GM19467 (cell line): Measurements from ENCODE around the gene CYP21A2.
"Not testable (repeated sequence)": the region's sequence is repeated elsewhere in the genome, so short reads cannot be mapped to it uniquely, and the experiment has no call there.

Experiments used
- ATAC-seq: cut with Tn5 transposase; IDR thresholded peaks from one replicate; pipeline ENCODE4 v1.9.1; 2021; ENCODE audit warnings: mild to moderate bottlenecking, moderate library complexity; ENCODE audit not compliant: unreplicated experiment

Gene CYP21A2

GRCh38 chr6:32052626-32053025 is 14.4 kb downstream of the CYP21A2 start:
- not testable (repeated sequence) for ATAC-seq

- not testable (repeated sequence) for ATAC-seq
These were observed 15.1 kb downstream of the CYP21A2 start for GRCh38 chr6:32053314-32053713.

- ATAC-seq, result not testable (repeated sequence)
These were observed 17.5 kb downstream of the CYP21A2 start for GRCh38 chr6:32055756-32056155.

- ATAC-seq, result no peak
These were observed 18.0 kb downstream of the CYP21A2 start for GRCh38 chr6:32056254-32056653.

GRCh38 chr6:32057966-32058365 is 19.8 kb downstream of the CYP21A2 start:
- ATAC-seq, result no peak

- no peak for ATAC-seq
These were observed 20.3 kb downstream of the CYP21A2 start for GRCh38 chr6:32058511-32058963.

GRCh38 chr6:32060966-32061655 is 22.9 kb downstream of the CYP21A2 start:
- ATAC-seq, result no peak

GRCh38 chr6:32064706-32065105 is 26.5 kb downstream of the CYP21A2 start:
- ATAC-seq, result no peak

GRCh38 chr6:32067521-32067920 is 29.3 kb downstream of the CYP21A2 start:
- ATAC-seq, result not testable (repeated sequence)

GRCh38 chr6:32068315-32068714 is 30.1 kb downstream of the CYP21A2 start:
- not testable (repeated sequence) for ATAC-seq

GRCh38 chr6:32068867-32069266 is 30.7 kb downstream of the CYP21A2 start:
- ATAC-seq, result no peak

- no peak for ATAC-seq
These were observed 31.2 kb downstream of the CYP21A2 start for GRCh38 chr6:32069460-32069859.

GRCh38 chr6:32069878-32070515 is 31.8 kb downstream of the CYP21A2 start:
- ATAC-seq, result no peak

GRCh38 chr6:32070814-32071543 is 32.8 kb downstream of the CYP21A2 start:
- ATAC-seq, result no peak

- ATAC-seq, result no peak
These were observed 34.9 kb downstream of the CYP21A2 start for GRCh38 chr6:32073101-32073500.

GRCh38 chr6:32073613-32074012 is 35.4 kb downstream of the CYP21A2 start:
- no peak for ATAC-seq

GRCh38 chr6:32074996-32075532 is 36.8 kb downstream of the CYP21A2 start:
- ATAC-seq, result no peak

GRCh38 chr6:32075781-32076180 is 37.6 kb downstream of the CYP21A2 start:
- no peak for ATAC-seq

- no peak for ATAC-seq
These were observed 38.1 kb downstream of the CYP21A2 start for GRCh38 chr6:32076321-32076809.

- no peak for ATAC-seq
These were observed 41.5 kb downstream of the CYP21A2 start for GRCh38 chr6:32079566-32080290.
